NOMO-1 treated with DMSO at 0.1 percent for 48 hours (cell line): Measurements from ENCODE around the gene RPL13A.

ENCODE experiments used
- DNase-seq: peaks from one replicate; lab custom pipeline; 2025; ENCODE audit not compliant: unreplicated experiment; lab: John Stamatoyannopoulos, UW

The RPL13A gene

GRCh38 chr19:49502866-49503581 lies 15.6 kb downstream of the RPL13A start:
- peak; percentile 23 for DNase-seq

- no peak for DNase-seq
These were observed 16.2 kb downstream of the RPL13A start for GRCh38 chr19:49503582-49503962.

GRCh38 chr19:49506575-49507105 lies 19.2 kb downstream of the RPL13A start:
- DNase-seq: peak; percentile 85

GRCh38 chr19:49507803-49508494 lies 20.5 kb downstream of the RPL13A start:
- no peak for DNase-seq

DNA sequence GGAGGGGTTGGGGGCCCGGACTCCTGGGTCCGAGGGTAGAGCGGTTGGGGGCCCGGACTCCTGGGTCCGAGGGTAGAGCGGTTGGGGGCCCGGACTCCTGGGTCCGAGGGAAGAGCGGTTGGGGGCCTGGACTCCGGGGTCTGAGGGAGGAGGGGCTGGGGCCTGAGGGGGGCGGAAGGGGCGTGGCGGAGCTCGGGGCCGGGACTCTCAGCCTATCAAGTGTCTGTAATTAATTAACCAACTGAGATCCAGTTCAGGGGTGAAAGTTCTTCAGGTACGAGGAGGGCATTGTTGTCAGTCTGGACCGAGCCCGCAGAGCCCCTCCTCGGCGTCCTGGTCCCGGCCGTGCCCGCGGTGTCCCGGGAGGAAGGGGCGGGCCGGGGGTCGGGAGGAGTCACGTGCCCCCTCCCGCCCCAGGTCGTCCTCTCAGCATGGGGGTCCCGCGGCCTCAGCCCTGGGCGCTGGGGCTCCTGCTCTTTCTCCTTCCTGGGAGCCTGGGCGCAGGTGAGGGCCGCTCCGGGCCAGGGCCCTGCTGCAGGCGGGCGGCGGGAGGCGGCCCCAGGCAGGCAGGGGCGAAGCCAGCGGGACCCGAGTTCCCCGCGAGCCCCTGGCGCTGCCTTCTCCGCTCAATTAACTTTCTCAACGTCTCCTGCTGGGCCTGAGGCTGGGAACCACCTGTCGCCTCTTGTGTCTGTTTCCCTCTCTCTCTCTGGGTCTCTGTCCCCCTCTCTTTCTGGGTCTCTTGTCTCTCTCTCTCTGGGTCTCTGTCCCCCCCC lies 25.8 kb downstream of the RPL13A start:
- DNase-seq: peak; percentile 59

GRCh38 chr19:49513746-49514118 lies 26.3 kb downstream of the RPL13A start:
- DNase-seq: no peak

DNA sequence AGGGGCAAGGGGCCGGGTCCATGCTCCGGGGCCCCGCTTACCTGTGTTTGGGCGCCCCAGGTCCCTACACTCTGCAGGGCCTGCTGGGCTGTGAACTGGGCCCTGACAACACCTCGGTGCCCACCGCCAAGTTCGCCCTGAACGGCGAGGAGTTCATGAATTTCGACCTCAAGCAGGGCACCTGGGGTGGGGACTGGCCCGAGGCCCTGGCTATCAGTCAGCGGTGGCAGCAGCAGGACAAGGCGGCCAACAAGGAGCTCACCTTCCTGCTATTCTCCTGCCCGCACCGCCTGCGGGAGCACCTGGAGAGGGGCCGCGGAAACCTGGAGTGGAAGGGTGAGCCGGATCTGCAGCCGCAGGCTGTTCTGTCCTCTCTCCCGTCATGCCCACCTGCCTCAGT lies 26.7 kb downstream of the RPL13A start:
- no peak for DNase-seq

DNA sequence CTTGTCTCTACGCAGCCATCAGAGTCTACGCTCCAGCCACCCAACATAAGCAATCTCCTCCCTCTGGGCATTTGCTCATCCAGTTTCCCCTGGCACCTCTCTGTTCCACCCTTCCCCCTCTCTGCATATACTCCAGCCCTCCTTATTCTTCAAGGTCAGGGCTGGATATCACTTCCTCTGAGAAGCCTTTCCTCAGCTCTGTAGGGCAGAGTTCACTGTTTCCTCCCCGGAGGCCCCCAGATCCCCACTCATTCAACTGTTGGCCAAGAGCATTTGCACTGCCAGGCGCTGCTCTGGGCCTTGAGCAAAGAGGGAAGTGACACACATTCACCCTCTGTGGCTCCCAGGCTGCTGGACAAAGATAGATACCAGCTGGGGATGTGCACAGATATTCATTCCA lies 28.4 kb downstream of the RPL13A start:
- DNase-seq: peak; percentile 97

DNA sequence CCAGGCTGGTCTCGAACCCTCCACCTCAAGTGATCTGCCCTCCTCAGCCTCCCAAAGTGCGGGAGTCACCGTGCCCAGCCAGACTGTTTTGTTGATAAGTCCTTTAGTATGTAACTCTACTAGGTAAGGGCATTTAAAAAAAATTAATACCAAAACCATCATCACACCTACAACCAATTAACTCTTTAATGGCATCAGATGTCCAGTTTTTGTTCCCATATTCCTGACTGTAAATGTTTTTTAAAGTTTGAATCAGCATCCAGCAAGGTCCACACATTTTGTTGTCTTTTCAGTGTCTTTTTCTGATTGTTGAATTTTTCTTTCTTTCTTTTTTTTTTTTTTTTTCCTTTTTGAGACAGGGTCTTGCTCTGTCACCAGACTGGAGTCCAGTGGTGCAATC lies 30.6 kb downstream of the RPL13A start:
- no peak for DNase-seq

GRCh38 chr19:49520705-49521319 lies 33.4 kb downstream of the RPL13A start:
- no peak for DNase-seq

DNA sequence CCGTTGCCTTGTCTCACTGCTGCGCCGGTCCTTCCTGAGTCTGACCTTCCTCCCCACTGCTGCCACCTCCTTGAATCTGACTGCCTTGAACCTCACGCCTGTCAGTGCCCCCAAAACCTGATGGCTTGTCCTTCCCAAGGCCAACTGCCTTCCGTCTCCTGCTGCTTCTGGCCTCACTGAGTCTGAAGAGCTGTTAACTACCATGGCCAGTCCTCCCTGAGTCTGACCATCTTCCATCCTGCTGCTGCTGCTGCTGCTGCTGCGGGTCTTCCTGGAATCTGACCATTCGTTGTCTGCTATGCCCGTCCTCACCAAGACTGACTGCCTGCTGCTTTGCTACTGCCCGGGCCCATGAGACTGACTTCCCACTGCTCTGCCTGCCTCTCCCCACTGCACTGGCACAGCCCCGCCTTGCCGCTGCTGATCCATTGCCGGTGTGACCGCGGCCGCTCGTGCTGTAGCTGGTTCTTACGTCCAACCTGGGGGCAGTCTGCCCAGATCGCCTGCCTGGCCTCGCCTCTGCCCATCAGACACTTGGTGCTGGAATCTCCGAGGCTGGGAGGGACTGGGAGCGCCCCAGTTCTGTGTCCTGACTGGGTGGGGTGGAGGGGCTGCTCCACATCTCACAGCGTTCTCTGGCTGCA lies 37.5 kb downstream of the RPL13A start:
- no peak for DNase-seq

DNA sequence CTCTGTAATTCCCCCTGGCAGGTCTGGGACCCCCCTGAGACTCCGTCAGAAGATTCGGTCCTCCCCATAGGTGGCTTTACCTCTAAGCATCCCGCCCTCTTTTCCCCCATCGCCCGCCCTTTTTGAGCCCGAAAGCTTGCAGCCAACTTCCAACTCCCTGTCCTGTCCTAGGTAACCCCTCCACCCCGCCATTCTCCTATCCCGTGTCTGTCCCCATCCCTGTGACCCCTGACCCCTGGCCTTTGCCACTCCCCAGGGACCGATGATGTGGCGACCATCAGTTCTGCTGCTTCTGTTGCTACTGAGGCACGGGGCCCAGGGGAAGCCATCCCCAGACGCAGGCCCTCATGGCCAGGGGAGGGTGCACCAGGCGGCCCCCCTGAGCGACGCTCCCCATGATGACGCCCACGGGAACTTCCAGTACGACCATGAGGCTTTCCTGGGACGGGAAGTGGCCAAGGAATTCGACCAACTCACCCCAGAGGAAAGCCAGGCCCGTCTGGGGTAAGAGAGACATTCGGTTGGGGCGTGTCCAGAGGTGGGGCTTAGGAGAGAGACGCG lies 40.9 kb downstream of the RPL13A start:
- DNase-seq: no peak

- no peak for DNase-seq
These were observed 43.3 kb downstream of the RPL13A start for GRCh38 chr19:49530708-49531107.

GRCh38 chr19:49533551-49534488 lies 46.4 kb downstream of the RPL13A start:
- peak; percentile 61 for DNase-seq

DNA sequence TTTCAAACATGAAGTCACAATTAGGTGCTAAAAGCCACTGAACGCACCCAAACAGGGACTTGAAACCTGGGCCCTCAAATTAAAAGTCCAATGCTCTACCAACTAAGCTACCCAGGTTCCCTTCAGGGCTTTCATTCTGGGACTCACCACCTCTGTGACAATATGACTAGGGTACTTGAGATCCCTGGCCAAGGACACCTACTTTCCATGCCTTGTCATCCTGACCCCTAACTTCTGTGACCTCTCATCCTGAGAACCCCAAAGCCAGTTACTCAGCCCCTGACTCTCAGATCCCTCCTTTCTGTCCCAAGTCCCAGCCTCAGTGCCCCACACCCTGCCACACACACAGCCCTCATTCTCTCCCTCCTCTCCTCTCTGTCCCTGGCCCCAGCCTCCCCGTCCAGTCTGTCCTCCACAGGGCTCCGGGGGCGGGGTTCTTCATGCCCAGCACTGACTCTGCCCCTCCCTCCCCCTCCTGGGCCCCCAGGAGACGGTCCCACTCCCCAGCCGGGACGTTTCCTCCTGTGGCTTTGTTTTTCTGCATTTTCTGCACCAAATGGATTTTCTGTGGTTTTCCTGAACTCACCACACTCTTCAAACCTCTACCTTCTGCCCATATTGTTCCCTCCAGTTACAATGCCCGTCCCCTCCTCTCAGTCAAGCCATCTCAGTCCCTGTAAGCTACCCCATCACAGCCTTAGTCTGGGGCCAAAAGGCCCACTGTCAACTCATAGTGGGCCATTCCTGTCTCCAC lies 47.4 kb downstream of the RPL13A start:
- DNase-seq: no peak

GRCh38 chr19:49536921-49537462 lies 49.6 kb downstream of the RPL13A start:
- no peak for DNase-seq

- no peak for DNase-seq
These were observed 51.2 kb downstream of the RPL13A start for GRCh38 chr19:49538643-49539042.

- no peak for DNase-seq
These were observed 52.0 kb downstream of the RPL13A start for GRCh38 chr19:49539192-49539952.
